ENCODE results near the gene ZBTB7B.

DNA sequence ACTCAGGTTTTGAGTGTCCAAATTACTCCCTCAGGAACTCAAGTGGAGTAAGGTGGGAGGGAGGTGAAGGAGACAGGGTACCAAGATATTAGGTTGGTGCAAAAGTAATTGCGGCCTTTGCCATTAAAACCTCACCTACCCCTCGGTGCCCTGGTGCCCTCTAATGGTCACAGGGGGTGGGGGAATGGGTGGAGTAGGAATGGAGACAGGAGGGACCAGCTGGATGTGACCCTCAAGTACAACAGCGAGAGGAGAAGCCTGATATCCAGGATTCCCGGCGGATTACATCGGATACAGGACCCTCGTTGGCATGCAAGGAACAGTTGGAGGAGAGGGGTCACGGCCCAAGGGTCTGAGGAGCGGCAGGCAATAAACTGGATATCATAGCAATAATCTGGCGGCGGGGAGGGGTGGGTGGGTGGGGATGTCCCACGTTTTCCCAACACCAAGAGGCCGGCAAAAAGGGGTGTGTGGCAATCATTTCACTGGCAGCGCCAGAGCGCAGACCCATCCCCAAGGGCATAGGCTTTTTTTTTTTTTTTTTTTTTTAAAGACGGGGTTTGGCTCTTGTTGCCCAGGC, 4.3 kb upstream of the ZBTB7B start:
- no peak for TF ChIP-seq EZH2phosphoT487 (IDR thresholded peaks at IDR 0.05; ENCODE audit: low read depth)
- TF ChIP-seq, protein P1, sequence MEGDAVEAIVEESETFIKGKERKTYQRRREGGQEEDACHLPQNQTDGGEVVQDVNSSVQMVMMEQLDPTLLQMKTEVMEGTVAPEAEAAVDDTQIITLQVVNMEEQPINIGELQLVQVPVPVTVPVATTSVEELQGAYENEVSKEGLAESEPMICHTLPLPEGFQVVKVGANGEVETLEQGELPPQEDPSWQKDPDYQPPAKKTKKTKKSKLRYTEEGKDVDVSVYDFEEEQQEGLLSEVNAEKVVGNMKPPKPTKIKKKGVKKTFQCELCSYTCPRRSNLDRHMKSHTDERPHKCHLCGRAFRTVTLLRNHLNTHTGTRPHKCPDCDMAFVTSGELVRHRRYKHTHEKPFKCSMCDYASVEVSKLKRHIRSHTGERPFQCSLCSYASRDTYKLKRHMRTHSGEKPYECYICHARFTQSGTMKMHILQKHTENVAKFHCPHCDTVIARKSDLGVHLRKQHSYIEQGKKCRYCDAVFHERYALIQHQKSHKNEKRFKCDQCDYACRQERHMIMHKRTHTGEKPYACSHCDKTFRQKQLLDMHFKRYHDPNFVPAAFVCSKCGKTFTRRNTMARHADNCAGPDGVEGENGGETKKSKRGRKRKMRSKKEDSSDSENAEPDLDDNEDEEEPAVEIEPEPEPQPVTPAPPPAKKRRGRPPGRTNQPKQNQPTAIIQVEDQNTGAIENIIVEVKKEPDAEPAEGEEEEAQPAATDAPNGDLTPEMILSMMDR (IDR thresholded peaks at IDR 0.05; ENCODE audit: low read depth, low read length): peak; percentile 54
